Measurements from ENCODE around the gene SERPINI1.
A peak's percentile ranks its signal among the peaks of the same experiment; 100 is the strongest.

SERPINI1 gene

DNA sequence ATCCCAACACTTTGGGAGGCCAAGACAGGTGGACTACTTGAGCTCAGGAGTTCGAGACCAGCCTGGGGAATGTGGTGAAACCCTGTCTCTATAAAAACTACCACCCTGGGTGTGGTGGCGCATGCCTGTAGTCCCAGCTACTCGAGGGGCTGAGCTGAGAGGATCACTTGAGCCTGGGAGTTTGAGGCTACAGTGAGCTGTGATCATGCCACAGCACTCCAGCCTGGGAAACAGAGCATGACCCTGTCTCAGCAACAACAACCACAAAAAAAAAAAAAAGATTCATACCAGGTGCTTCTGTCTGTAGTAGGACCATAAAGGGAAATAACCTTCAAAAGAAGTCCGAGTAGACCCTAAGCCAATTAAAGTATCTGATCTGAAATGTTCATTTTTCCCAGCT lies 94.5 kb downstream of the SERPINI1 start:
- in situ Hi-C loops (cut with HindIII; ENCODE audit: low pct_ligation_motif_present, low pct_unique_long_range_greater_than_20kb, low sequenced_read_pairs): no loop called here
- DNase-seq: no peak

DNA sequence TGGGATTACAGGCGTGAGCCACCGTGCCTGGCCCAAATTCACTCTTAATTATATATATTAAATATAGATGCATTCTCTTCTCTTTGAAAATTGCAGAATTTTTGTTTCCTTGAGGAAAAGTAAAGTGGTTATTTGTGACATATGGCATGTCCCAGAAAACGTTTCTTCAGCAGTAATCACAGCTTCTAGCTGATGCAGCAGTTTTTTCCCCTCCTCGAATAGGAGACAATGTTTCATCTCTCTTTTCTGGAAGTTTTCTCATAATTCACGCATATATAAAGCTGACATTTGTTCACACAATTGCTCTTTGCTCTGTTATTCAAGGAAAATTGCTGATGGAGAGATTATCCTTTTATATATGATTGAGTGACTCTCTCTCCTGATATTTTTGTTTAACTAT lies 99.8 kb downstream of the SERPINI1 start:
- in situ Hi-C loops (cut with HindIII; ENCODE audit: low pct_ligation_motif_present, low pct_unique_long_range_greater_than_20kb, low sequenced_read_pairs): no loop called here
- DNase-seq: no peak

DNA sequence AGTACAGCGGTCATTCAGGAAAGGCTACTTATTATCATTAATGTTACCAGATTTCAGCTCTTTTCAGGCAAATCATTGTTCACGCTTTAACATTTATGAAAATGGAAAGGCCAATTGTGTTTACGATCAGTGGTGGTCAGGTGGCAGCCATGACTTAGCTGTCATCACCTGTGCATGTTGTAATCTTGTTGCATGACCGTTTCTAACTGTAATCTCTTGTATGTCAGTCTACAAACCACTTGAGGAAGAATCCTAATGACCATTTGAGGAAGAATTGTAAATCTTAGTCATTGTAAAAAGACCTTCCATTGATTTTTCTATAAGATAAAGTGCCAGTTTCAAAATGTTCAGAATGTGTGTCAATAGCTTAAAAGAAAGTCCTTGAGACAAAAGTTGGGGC lies 100.4 kb downstream of the SERPINI1 start:
- DNase-seq: no peak
- in situ Hi-C loops (cut with HindIII; ENCODE audit: low pct_ligation_motif_present, low pct_unique_long_range_greater_than_20kb, low sequenced_read_pairs): no loop called here

DNA sequence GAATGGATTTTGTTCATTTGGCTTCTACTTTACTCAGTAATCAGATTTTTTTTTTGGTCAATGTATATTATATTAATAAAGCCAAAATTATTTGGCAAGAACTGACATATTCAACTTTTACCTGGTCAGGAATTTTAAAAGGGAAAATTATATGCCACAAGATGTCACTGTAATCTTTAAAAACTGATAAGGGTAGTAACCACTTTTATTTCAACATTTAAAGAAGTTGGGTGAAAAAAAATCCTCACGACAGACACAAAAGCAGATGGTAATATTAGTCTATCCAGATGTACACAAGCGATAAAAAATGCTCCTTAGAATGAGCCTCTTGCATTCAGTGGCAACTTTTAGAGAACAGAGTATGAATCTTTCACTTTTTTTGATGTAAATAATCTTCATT lies 101.9 kb downstream of the SERPINI1 start:
- peak; percentile 3 for DNase-seq
- in situ Hi-C loops (cut with HindIII; ENCODE audit: low pct_ligation_motif_present, low pct_unique_long_range_greater_than_20kb, low sequenced_read_pairs): no loop called here

- in situ Hi-C loops (cut with HindIII; ENCODE audit: low pct_ligation_motif_present, low pct_unique_long_range_greater_than_20kb, low sequenced_read_pairs): no loop called here
- DNase-seq: no peak
These were observed 104.1 kb downstream of the SERPINI1 start for GRCh38 chr3:167839460-167840134.

DNA sequence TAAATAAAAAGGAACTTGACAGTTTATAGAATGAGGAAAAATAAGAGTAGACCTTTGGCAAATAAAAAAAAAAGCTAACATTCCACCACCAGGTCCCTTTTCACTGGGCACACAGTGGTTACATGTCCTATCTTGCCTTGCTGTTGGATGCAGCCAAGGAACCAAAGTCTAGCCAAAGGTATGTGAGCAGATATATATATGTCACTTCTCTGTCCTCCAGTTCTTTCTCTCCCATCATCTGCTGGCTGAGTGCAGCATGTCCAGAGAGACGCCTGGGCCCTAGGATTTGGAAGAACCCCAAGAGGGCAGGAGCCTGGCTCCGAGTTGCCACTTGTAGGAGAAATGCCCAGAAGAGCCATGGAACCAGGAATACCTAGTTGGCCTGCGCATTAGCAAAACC lies 104.7 kb downstream of the SERPINI1 start:
- DNase-seq: no peak
- in situ Hi-C loops (cut with HindIII; ENCODE audit: low pct_ligation_motif_present, low pct_unique_long_range_greater_than_20kb, low sequenced_read_pairs): no loop called here

GRCh38 chr3:167843481-167843880 lies 108.0 kb downstream of the SERPINI1 start:
- in situ Hi-C loops (cut with HindIII; ENCODE audit: low pct_ligation_motif_present, low pct_unique_long_range_greater_than_20kb, low sequenced_read_pairs): no loop called here
- DNase-seq: no peak

DNA sequence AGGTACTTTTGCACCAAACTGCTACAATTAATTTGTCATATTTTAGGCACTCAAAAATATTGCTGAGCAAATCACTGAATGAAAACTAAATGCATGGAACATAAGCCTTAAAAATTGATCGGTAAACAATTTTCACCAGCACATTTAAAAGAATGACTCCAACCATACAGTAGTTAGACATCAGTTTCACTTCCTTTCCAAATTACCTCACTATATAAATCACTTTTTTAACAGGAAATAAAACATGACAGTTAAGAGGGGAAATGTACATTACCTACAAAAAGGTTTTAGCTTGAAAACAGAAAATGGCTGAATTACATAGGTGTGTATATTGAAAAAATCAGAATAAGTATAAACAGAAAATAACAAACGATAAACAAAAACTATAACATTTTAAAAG lies 108.4 kb downstream of the SERPINI1 start:
- in situ Hi-C loops (cut with HindIII; ENCODE audit: low pct_ligation_motif_present, low pct_unique_long_range_greater_than_20kb, low sequenced_read_pairs): no loop called here
- DNase-seq: no peak

- no peak for DNase-seq
- in situ Hi-C loops (cut with HindIII; ENCODE audit: low pct_ligation_motif_present, low pct_unique_long_range_greater_than_20kb, low sequenced_read_pairs): no loop called here
These were observed 109.0 kb downstream of the SERPINI1 start for GRCh38 chr3:167844528-167844927.

DNA sequence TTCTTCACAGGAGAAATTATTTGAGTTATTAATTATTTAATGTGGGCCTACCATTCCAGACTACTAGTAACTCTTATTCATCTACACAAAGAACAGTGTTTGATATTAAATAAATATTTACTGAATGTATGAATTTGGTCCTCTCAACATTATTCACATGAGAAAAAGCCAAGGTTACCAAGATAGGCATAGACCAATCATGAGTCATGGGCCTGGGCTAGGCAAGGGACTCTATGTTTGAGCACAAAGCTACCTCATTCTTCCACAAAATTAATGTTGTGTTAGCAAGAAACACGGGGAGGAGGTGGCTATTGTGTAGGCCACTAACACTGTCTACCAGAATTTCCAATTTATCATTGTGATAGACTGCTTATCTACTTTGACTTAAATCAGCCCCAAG lies 115.7 kb downstream of the SERPINI1 start:
- in situ Hi-C loops (cut with HindIII; ENCODE audit: low pct_ligation_motif_present, low pct_unique_long_range_greater_than_20kb, low sequenced_read_pairs): no loop called here
- no peak for DNase-seq

GRCh38 chr3:167851749-167852148 lies 116.2 kb downstream of the SERPINI1 start:
- in situ Hi-C loops (cut with HindIII; ENCODE audit: low pct_ligation_motif_present, low pct_unique_long_range_greater_than_20kb, low sequenced_read_pairs): no loop called here
- no peak for DNase-seq

DNA sequence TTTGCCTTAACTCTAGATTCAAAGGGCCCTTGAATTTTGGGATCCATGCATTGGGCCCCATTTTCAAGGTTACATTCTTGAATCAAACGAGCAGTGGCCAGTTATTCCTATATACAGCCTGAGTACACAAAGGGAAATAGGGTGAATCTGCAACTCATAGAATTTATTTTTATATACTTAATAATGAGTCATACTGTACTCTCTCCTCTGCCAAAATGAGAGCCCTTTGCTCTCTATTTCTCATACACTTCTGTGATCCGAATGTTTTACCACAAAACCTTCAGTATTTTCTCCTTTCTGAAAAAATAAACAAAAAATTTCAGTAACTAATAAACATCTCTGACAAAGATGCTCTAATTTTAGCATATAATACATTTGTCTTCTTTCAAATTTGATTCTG lies 116.7 kb downstream of the SERPINI1 start:
- in situ Hi-C loops (cut with HindIII; ENCODE audit: low pct_ligation_motif_present, low pct_unique_long_range_greater_than_20kb, low sequenced_read_pairs): no loop called here
- DNase-seq: no peak

GRCh38 chr3:167854063-167854462 lies 118.5 kb downstream of the SERPINI1 start:
- DNase-seq: no peak
- in situ Hi-C loops (cut with HindIII; ENCODE audit: low pct_ligation_motif_present, low pct_unique_long_range_greater_than_20kb, low sequenced_read_pairs): no loop called here

- in situ Hi-C loops (cut with HindIII; ENCODE audit: low pct_ligation_motif_present, low pct_unique_long_range_greater_than_20kb, low sequenced_read_pairs): no loop called here
- no peak for DNase-seq
These were observed 119.3 kb downstream of the SERPINI1 start for GRCh38 chr3:167854846-167855245.

DNA sequence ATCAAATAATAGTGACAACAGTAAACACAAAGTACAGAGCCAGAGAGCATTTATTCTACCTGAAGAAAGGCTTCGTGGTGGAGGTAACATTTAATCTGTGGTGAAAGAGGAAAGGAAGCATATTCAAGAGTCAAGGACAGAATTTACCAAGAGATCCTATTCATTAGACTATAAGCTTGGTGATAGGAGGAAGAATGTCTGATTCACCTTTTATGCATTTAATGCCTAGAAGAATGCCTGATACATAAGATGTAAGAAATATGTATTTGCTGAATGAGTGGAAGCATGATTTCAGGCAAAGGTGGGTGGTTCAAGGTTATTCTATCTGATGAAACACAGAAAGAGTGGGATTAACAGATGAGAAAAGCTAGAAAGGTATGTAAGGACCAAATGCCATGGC lies 119.8 kb downstream of the SERPINI1 start:
- in situ Hi-C loops (cut with HindIII; ENCODE audit: low pct_ligation_motif_present, low pct_unique_long_range_greater_than_20kb, low sequenced_read_pairs): no loop called here
- DNase-seq: no peak

DNA sequence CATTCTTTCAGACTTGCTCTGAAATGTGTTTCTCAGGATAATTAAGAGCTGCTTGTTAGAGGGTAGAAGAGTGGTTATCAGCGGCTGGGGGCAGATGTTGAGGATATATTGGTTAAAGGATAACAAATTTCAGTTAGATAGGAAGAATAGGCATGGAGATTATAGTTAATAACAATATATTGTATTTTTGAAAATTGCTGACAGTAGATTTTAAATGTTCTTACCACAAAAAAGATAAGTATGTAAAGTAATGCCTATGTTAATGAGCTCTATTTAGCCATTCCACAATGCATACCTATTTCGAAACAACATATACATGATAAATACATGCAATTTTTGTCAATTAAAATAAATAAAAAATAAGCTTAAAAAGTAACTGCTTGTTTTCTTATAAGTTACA lies 123.3 kb downstream of the SERPINI1 start:
- DNase-seq: no peak
- in situ Hi-C loops (cut with HindIII; ENCODE audit: low pct_ligation_motif_present, low pct_unique_long_range_greater_than_20kb, low sequenced_read_pairs): no loop called here

DNA sequence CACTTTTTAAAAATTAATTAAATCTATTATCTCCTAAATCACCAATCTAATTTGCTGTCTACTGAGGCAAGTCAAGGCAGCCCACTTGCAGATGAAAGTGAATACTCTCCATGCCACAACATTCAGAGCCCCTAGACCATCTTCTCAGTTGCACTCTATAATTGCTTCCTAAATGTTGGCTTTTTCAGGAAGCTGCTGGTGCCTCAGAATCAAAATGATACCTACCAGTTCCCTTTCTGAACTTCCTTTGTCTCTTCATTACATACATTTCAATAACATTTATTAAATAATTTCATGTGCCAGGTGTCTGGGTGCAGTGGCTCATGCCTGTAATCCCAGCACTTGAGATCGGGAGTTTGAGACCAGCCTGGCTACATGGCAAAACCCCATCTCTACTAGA lies 124.1 kb downstream of the SERPINI1 start:
- no peak for DNase-seq
- in situ Hi-C loops (cut with HindIII; ENCODE audit: low pct_ligation_motif_present, low pct_unique_long_range_greater_than_20kb, low sequenced_read_pairs): no loop called here

- in situ Hi-C loops (cut with HindIII; ENCODE audit: low pct_ligation_motif_present, low pct_unique_long_range_greater_than_20kb, low sequenced_read_pairs): no loop called here
- DNase-seq: no peak
These were observed 126.1 kb downstream of the SERPINI1 start for GRCh38 chr3:167861649-167862048.

- DNase-seq: no peak
- in situ Hi-C loops (cut with HindIII; ENCODE audit: low pct_ligation_motif_present, low pct_unique_long_range_greater_than_20kb, low sequenced_read_pairs): no loop called here
These were observed 126.7 kb downstream of the SERPINI1 start for GRCh38 chr3:167862104-167862730.

GRCh38 chr3:167863811-167864551 lies 128.5 kb downstream of the SERPINI1 start:
- in situ Hi-C loops (cut with HindIII; ENCODE audit: low pct_ligation_motif_present, low pct_unique_long_range_greater_than_20kb, low sequenced_read_pairs): no loop called here
- no peak for DNase-seq
